GM08714 (cell line): ENCODE results near the gene PCAT7.
"Not testable (repeated sequence)": the region's sequence is repeated elsewhere in the genome, so short reads cannot be mapped to it uniquely, and the experiment has no call there.

Source experiments
- H3K4me3 ChIP-seq: fragments of 200-500 bp; sonication (Bioruptor generic); 2 replicates; pipeline ENCODE4 v1.5.1; 2014; ENCODE audit warnings: mild to moderate bottlenecking, low read length, inconsistent platforms
- ZNF274 ChIP-seq: IDR thresholded peaks from 2 replicates; pipeline ENCODE4 v1.6.1; 2012; ENCODE audit warnings: mild to moderate bottlenecking, low read depth, low read length

The PCAT7 gene

GRCh38 chr9:94577571-94577970 is 22.7 kb downstream of the PCAT7 start:
- no peak for TF ChIP-seq ZNF274
- H3K4me3 ChIP-seq: no peak overlapping the region

- no peak for TF ChIP-seq ZNF274
- H3K4me3 ChIP-seq: no peak overlapping the region
Observed at GRCh38 chr9:94581728-94582127, 26.8 kb downstream of the PCAT7 start.

GRCh38 chr9:94584555-94584954 is 29.7 kb downstream of the PCAT7 start:
- no peak overlapping the region for H3K4me3 ChIP-seq
- TF ChIP-seq ZNF274: no peak

GRCh38 chr9:94586316-94586715 is 31.4 kb downstream of the PCAT7 start:
- TF ChIP-seq ZNF274: no peak
- H3K4me3 ChIP-seq: no peak overlapping the region

- no peak overlapping the region for H3K4me3 ChIP-seq
- no peak for TF ChIP-seq ZNF274
Observed at GRCh38 chr9:94586814-94587213, 31.9 kb downstream of the PCAT7 start.

GRCh38 chr9:94588681-94589080 is 33.8 kb downstream of the PCAT7 start:
- H3K4me3 ChIP-seq: no peak overlapping the region
- TF ChIP-seq ZNF274: no peak

- not testable (repeated sequence) for H3K4me3 ChIP-seq
Observed at GRCh38 chr9:94591046-94591545, 36.2 kb downstream of the PCAT7 start.

GRCh38 chr9:94591876-94592275 is 37.0 kb downstream of the PCAT7 start:
- no peak for TF ChIP-seq ZNF274
- no peak overlapping the region for H3K4me3 ChIP-seq

- H3K4me3 ChIP-seq: not testable (repeated sequence)
Observed at GRCh38 chr9:94592683-94593082, 37.8 kb downstream of the PCAT7 start.

- no peak for TF ChIP-seq ZNF274
Observed at GRCh38 chr9:94593459-94594345, 38.8 kb downstream of the PCAT7 start, which contains the start of gene FBP2. TSS of gene FBP2 (minus strand) at chr9:94593824. CDS start at chr9:94593726, 98 bp downstream.

GRCh38 chr9:94599102-94599501 is 44.2 kb downstream of the PCAT7 start:
- TF ChIP-seq ZNF274: no peak
- H3K4me3 ChIP-seq: no peak overlapping the region

More at GRCh38 chr9:94593459-94594345, 38.8 kb downstream of the PCAT7 start, which contains the start of gene FBP2:
- no peak within 1 kb of the TSS for H3K4me3 ChIP-seq

GRCh38 chr9:94600258-94600657 is 45.4 kb downstream of the PCAT7 start:
- TF ChIP-seq ZNF274: no peak
- no peak overlapping the region for H3K4me3 ChIP-seq

- TF ChIP-seq ZNF274: no peak
- H3K4me3 ChIP-seq: no peak overlapping the region
Observed at GRCh38 chr9:94600715-94601114, 45.8 kb downstream of the PCAT7 start.

- no peak overlapping the region for H3K4me3 ChIP-seq
- TF ChIP-seq ZNF274: no peak
Observed at GRCh38 chr9:94602666-94603065, 47.8 kb downstream of the PCAT7 start.
